HG02763 (cell line): ENCODE data around the gene GXYLT2.
A peak's percentile ranks its signal among the peaks of the same experiment; 100 is the strongest.

ENCODE experiments used
- ATAC-seq: cut with Tn5 transposase; IDR thresholded peaks from one replicate; pipeline ENCODE4 v1.9.1; 2021; ENCODE audit warnings: mild to moderate bottlenecking, moderate library complexity; ENCODE audit not compliant: unreplicated experiment

Gene GXYLT2

DNA sequence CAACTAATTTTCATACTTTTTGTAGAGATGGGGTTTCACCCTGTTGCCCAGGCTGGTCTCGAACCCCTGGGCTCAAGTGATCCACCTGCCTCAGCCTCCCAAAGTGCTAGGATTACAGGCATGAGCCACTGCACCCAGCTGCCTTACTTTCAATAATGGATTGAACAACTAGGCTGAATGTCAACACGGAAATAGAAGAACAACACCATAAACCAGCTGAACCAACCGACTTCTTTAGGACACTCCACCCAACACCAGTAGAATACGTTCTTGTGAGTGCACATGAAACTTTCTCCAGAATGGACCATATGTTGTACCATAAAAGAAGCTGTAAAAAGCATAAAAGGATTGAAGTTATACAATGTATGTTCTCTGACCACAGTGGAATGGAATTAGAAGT, 42.9 kb downstream of the GXYLT2 start:
- ATAC-seq, result no peak

DNA sequence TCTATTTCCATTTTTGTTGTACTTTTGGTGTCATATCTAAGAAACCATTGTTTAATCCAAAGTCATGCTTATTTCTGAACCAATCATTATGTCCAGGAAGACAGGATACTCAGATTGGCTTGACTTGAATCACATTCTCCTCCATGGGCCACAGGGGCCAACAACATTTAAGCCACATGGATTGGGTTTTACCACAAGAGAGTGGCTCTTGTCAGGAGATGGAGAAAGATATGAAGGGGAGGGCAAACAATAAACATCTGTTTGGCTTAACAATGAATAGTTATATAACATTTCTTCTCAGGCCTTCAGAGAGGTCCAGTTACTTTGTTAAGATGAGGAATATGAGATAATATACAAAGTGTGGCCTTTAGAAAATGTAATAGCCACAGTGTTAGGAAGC, 44.6 kb downstream of the GXYLT2 start:
- no peak for ATAC-seq

DNA sequence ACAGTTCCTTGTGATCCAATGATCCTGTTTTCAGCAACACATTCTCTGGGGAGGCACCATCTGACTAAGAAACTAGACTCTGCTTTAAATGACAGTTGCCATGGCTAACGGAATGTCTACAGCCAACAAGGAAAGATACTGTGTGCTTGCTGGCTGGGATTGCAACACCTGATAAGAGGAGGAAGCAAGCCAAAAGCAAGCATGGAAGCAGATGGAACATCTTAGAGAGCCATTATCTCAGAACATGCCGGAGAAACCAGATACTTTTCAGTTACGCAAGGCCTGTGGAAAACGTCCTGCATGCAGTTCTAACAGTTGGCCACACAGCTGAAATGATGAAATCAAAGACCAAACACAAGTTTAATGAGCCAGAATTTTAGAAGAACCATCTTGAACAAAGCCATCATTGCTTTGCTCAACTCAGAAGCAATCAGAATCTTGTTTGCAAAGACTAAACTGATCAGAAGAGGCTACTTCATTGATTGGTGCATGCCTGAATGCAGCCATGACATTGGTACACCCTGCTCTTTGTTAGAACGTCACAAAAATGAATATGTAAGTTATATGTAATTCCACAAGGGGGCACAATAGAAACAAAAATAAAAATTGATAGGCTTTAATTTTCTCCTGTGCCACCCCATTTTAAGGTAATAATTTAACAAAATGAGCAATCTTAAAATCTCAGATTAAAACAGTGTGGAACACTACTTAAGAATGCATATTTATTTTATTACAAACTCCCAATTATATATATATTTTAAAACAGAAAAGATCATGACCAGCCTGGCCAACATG, 50.8 kb downstream of the GXYLT2 start:
- ATAC-seq, result no peak

DNA sequence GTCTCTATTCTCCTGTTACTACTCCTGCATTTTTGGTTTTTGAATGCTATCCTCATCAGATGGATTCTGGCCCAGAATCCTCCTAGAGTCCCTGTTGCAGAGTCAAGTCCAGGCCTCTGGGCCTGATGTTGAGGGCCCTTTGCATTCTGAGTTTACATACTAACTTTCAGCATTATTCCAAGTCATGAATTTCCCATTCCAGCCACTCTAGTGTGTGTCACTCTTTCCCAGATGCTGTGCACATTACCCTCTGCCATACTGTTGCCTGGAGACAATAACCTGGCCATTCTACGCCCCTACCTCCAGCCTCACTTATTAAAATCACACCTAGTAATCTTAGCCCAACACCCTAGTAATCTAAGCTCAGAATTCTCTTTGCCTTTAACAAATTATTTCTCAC, 53.4 kb downstream of the GXYLT2 start:
- ATAC-seq, result no peak

DNA sequence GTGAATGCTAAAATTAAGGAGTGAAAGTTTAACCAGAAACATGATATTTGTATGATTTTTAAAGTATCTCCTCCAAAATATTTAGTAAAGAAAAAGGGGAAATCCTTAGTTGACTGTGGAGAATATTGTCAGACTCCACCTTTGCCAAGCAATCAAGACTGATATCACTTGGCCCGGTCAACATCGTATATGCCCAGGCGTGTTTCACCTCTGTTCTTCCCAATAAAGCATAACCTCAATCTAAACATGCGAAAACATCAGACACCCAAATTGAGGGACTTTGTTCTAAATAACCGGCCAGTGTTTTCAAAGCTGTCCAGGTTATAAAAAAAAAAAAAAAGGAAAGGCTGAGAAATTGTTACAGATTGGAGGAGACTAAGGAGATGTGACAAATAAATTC, 54.6 kb downstream of the GXYLT2 start:
- no peak for ATAC-seq

DNA sequence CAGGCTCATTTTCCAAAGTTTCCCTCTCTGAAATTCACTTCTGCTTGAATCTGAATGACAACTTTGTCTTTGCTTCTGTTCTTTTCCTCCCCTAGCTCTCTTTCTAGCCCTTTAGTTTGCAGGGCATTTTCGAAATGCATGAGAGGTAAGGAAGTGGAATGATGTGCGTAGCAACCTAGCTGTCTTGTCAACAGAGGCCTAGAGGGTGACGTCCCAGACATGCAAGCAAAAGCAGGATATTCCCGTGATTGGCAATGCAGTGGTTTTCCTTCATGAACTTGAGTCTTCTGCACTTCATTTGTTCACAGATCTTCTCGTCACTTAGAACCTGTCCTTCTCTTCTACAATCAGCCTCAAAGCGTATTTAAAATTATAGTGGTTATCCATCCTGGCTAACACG, 56.9 kb downstream of the GXYLT2 start:
- ATAC-seq, result no peak

DNA sequence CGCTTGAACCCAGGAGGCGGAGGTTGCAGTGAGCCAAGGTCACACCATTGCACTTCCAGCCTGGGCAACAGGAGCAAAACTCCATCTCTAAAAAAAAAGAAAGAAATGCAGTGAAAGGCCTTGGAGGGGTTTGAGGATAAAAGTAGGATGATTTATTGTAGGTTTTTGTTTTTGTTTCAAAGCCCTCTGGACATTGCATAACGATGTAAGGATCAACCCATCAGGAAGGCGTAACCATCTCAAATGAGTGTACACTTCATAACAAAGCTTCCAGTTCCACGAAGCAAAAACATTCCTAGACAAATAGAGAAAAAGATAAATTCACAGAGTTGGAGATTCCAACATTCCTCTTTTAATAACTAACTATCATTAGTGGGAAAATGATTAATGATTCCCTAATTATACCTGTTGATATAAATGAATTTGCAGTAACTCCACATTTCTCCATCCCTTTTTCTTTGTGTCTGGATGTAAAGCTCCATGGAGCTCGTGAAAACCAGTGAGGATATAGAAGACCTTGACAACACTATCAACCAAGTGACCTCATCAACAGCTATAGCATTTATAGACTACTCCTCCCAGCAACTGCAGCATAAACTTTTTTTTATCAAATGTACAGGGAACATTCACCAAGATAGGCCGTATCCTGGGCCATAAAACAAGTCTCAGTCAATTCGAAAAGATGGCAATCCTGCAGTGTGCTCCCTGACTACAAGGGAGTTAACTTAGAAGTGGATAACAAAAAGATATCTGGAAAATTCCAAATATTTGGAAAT, 60.1 kb downstream of the GXYLT2 start:
- no peak for ATAC-seq

DNA sequence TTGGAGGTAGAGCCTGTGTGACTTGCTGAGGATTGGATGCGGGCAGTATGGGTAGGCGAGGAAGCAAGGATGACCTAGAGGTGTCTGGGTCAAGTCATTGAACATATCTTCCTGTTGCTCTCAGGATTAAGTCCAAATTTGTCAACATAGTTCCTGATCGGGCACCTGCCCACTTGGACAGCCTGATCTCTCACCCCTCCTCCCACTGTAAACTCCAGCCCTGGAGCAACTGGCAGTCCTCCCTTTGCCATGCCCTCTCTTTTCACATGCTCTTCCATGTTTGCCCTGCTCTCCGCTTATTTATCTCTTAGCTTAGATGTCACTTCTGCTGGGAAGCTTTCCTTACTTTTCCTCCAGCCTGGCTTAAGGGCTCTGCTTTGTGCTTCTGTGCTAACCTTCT, 61.2 kb downstream of the GXYLT2 start:
- ATAC-seq, result no peak

DNA sequence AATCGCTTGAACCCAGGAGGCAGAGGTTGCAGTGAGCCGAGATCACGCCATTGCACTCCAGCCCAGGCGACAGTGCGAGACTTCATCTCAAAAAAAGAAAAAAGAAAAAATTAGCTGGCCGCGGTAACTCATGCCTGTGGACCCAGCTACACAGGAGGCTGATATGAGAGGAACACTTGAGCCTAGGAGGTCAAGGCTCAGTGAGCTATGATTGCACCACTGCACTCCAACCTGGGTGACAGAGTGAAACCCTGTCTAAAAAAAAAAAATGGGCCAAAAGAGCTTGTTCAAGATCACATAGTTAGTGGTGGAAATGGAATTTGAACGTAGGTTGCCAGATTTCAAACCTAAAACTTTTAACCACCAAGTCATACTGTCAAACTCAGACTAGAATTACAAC, 62.5 kb downstream of the GXYLT2 start:
- no peak for ATAC-seq

DNA sequence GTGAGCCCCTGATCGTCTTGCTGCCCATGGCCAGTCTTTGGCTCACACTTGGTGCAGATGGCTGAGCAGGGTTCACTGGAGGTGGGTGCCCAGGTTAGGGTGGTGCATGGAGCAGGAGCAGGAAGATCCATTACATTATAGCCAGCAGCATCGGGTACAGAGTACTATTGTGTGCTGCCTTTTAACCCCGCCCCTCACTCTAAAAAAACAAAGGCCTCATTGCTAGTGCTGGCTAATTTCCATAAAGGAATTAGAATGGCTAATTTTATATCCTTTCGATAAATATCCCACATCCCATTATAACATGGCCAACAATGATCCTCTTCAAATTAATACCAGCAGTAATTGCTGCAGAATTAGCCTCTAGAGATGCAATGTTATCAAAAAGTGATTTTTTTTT, 63.0 kb downstream of the GXYLT2 start:
- no peak for ATAC-seq

DNA sequence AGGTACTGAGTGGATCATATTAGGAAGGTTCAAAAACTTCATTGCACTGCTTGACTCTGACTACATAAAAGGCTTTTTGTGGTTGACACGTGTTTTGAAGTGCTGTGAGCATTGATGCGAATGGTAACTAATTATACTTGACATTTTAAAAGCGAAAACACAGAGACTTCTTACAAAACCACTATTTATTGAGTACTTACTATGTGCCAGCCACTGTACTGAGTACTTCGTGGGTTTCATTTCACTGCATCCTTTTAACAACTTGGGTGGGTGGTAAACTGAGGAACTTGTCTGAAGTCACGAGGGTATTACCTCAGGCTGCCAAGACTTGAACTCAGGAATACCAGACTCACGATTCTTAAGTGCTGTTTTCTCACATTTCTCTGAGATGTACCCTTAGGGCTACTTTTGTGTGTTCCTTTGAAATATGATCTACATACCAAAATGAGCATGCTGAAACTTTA, 63.4 kb downstream of the GXYLT2 start:
- ATAC-seq, result peak; percentile 40

DNA sequence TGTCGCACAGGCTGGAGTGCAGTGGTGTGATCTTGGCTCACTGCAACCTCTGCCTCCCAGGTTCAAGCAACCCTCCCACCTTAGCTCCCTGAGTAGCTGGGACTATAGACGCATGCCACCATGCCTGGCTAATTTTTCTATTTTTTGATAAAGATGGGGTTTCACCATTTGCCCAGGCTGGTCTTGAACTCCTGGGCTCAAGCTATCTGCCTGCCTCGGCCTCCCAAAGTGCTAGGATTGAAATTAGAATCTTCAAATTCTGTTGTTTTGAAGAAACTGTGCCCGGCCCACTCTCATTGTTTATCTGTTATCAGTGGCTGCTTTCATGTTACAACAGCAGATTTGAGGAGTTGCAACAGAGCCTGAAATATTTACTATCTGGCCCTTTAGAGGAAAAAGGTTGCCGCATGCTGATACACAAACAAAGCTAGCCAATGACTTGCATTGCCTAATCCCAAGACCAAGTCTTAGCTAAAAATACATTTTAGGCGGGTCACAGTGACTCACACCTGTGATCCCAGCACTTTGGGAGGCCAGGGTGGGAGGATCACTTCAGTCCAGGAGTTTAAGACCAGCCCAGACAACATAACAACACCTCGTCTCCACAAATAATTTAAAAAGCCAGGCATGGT, 65.6 kb downstream of the GXYLT2 start:
- no peak for ATAC-seq

DNA sequence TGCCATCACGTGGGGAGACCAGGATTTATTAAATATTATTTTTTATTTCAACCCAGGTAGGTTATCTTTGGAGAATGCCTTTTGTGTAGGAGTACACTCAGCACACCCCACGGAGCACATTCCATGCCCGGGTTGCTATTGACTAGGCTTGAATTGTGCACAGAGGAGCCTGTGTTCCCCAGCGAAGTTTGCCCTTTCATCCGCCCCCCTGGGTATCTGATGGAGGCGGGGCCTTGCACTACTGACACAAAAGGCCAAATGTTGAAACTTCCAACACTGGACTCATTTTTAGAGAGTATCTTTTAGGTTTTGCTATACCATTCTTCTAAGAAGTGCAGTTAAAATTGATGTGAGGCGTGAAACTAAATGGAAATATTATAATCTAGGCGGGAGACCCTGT, 69.5 kb downstream of the GXYLT2 start:
- ATAC-seq, result no peak

DNA sequence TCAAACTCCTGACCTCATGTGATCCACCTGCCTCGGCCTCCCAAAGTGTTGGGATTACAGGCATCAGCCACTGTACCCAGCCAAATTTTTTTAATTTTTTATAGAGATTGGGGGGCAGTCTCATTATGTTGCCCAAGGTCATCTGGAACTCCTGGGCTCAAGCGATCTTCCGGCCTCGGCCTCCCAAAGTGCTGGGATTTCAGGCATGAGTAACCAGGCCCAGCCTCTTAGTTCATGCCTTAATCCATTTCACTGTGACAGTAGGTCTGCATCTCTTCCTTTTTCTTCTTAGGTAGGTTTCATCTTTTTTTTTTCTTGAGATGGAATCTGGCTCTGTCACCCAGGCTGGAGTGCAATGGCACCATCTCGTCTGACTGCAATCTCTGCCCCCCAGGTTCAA, 71.5 kb downstream of the GXYLT2 start:
- no peak for ATAC-seq

DNA sequence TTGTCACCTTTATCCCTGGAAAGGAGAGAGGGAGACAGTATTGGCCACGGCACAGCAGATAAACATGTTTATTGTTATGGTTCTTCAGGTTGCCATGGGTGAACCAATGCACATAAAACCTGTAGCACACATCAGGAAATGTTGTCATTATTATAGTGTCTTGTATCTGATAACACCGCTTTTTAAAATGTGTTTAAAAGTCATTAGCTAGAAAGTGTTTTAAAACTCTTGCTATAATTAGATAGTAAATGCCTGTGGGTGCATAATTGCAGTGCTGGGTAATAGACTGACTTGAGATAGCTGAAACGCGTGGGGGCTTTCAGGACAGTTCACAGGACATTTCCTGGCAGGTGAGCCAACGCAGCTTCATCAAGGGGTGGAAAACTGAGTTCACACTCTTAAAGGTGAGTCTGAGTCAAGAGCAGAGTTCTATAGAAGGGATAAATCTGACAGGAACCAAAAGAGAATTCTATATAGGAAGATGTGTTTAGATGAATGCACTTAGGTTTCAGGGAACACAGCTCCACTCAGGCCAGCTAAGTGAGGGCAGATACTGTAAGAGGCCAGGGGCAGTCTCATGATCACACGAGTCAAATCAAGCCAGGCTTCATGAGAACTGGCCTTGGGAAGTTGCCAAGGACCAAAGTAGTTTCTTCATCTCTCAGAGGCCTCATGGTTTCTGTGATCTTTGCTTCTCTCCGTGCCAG, 73.1 kb downstream of the GXYLT2 start:
- no peak for ATAC-seq

DNA sequence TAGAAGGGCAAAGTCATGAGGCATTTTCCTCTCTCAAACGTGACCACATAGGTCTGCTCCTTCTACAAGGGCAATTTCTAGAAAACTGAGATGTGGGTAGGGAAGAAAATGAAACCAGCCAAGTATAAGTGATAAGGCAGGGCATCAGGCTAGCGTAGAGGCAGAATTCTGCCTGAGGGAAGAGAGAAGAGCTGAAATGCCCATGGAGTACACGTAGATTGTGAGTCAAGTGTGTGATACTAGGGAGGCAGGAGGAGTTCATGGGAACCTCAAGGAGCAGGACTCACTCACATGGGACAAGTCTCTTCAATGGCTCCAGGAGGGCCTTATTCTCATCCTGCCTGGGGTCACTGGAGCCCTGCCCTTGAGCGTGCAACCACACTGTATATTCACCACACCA, 73.9 kb downstream of the GXYLT2 start:
- ATAC-seq, result no peak

DNA sequence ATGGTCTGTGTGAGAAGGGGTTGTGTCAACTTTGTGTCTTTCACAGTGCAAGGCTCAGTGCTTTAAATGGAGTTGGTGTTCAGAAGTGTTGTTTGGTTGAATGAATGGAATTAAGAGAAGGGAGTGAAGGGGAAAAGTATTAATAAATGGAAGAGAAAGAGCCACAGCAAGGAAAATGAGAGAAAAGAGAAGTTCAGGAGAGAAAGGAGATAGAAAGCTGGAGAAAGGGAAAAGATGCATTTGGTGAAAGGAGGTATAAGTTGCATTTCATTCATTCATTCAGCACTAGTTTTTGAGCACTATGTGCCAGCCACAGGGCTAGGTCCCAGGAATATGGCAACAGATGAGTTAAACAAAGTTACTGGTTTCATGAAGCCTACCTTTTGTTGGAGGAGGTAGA, 74.5 kb downstream of the GXYLT2 start:
- ATAC-seq, result no peak

DNA sequence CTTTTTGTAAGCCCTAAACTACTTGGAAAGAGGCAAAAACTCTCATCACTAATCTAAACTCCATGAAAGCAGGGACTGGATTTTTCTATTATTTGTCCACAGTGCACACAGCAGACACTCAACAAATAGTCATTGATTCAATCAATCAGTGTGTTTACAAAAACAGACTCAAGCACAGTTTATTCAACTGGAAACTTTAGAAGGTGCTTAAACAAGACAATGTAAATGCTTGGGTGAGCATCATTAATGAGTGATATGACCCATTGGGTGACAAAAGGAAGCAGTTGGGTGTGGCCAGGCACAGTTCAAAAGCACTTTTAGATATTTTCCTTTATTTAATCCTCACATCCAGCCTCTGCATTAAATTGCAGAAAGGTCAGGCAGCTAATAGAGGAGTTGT, 76.8 kb downstream of the GXYLT2 start:
- no peak for ATAC-seq

DNA sequence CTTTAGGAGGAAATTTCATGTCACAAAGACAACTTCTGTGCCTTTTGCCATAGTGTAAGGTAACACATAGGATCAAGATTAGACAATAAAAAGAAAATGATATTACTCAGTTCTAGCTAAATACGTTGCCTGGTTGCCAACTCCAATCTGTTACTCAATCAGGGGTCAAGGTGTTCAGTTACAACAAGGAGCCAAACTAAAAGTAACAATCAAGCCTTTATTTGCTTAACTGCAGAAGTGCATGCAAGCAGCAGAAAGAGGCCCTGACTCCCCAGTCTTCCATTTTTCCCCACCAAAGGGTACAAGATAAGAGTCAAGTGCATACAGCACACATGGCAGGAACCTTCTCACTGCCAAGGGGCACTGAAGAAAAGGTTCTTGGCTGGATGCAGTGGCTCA, 80.4 kb downstream of the GXYLT2 start:
- ATAC-seq, result no peak

DNA sequence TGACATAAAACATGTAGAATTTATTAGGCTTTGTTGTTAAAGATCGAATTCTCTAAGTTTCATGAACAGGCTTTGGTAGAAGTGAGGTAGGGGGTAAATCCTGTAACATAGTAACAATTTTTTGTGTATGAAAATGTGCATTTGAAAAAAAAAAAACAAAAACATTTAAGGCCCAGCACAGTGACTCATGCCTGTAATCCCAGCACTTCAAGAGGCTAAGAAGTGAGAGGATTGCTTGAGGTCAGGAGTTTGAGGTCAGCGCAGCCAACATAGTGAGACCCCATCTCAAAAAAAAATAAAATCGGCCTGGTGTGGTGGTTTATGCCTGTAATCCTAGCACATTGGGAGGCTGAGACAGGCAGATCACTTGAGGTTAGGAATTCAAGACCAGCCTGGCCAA, 81.9 kb downstream of the GXYLT2 start:
- ATAC-seq, result no peak

DNA sequence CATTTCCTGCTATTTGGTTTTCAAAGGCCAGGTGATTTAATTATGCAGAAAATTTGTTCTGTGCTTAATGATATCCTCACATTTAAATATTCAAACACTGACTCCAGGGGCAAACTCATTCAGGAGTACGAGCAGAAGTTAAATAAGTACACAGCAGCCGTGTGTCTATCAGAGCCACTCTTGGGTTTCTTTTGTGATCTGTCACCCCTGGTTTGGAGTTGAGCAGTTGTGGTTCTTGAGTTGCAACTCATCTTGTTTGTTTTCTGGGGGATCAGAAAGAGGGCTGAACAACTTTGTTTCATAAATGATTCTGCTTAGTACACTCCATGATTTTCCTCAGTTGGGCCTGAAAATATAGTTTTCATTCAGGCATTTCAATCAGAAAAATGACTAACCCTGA, 83.1 kb downstream of the GXYLT2 start:
- ATAC-seq, result no peak
